ENCODE data around the gene CISD3.

CISD3 gene

DNA sequence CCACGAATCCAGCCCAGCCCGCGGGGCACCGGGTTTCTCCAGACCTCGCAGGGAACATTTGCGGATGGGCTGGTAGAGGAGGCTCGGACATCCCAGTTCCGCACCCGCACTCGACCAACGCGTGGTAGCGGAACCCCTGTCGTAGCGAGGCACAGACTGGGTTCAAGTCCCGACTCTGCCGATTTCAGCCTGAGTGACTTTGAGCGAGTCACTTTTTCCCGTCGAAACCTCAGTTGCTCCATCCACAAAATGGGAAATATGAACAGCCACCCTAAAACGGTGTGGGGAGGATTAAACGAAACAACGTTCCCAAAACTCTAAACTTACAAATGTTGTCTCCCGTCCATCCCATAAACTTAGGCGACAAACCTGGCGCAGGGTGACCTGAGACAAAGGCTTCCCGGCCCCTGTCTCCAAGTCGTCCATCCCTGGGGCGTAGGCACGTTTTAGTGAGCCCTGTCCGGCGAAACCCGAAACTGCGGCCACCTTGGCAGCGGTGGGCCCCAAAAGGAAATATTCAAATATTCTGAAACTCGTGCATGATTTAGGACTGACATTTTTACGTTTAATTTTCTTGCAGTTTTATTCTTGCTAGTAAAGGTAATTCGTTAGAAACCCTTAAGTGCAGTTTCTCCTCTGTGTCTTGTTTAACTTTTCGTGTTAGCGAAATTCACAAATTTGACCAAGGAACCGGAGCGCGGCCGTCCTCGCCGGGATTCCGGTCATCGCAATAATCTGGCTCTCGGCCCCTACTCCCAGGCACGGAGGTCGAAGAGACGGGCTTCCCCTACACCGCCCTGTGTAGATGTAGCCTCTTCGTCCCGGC lies 27.0 kb upstream of the CISD3 start:
- no peak for DNase-seq (ENCODE audit: low read depth, low spot score)
- in situ Hi-C loops (cut with HindIII; ENCODE audit: low sequenced_read_pairs): no loop called here
- TF ChIP-seq, protein P1, sequence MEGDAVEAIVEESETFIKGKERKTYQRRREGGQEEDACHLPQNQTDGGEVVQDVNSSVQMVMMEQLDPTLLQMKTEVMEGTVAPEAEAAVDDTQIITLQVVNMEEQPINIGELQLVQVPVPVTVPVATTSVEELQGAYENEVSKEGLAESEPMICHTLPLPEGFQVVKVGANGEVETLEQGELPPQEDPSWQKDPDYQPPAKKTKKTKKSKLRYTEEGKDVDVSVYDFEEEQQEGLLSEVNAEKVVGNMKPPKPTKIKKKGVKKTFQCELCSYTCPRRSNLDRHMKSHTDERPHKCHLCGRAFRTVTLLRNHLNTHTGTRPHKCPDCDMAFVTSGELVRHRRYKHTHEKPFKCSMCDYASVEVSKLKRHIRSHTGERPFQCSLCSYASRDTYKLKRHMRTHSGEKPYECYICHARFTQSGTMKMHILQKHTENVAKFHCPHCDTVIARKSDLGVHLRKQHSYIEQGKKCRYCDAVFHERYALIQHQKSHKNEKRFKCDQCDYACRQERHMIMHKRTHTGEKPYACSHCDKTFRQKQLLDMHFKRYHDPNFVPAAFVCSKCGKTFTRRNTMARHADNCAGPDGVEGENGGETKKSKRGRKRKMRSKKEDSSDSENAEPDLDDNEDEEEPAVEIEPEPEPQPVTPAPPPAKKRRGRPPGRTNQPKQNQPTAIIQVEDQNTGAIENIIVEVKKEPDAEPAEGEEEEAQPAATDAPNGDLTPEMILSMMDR (IDR thresholded peaks at IDR 0.05; ENCODE audit: low read depth, low read length): no peak
- H3K4me3 ChIP-seq (ENCODE audit: low read depth, low read length): peak overlapping the region; percentile 81

DNA sequence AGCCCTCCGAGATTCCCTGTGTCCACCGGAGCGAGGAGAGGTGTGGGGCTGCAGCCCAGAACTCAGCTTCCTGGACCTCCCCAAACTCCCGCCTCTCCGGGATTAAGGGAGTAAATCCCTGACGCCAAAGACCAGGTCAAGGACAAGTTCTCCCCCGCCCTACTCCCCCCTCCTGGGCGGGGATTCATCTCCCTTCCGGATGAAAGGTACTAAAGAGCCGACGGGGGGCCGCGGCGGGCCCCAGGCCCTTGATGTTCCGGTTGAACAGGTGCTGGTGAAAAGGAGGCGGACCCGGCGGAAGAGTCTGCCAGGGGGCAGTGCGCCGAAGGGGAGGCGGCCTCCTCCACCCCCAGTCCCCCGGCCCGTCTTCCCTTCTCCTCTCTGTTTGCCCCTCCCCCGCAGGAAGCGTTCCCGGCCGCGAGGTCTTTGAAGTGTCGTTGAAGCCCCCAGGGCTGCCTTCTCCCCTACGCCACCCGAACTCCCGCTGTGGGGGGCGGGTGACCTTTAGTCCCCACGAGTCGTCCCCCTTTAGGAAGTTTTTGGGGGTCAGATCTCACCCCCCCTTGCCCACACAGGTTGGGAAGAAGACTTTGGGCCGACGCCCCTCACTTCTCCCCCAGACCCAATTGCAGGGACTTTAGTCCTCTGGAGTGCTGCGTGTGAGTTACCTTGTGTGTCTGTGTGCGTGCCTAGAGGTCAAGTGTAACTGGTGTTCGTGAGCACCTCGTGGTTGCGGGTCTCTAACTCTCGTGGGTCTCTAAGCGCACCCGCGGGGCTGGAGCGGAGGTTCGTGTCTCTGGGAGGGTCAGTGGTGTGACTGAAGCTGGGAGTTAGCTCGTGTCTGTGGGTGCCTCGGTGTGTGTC lies 26.2 kb upstream of the CISD3 start:
- H3K4me3 ChIP-seq (ENCODE audit: low read depth, low read length): peak overlapping the region; percentile 81
- TF ChIP-seq, protein P1 (IDR thresholded peaks at IDR 0.05; ENCODE audit: low read depth, low read length): no peak
- DNase-seq (ENCODE audit: low read depth, low spot score): no peak
- in situ Hi-C loops (cut with HindIII; ENCODE audit: low sequenced_read_pairs): no loop called here

DNA sequence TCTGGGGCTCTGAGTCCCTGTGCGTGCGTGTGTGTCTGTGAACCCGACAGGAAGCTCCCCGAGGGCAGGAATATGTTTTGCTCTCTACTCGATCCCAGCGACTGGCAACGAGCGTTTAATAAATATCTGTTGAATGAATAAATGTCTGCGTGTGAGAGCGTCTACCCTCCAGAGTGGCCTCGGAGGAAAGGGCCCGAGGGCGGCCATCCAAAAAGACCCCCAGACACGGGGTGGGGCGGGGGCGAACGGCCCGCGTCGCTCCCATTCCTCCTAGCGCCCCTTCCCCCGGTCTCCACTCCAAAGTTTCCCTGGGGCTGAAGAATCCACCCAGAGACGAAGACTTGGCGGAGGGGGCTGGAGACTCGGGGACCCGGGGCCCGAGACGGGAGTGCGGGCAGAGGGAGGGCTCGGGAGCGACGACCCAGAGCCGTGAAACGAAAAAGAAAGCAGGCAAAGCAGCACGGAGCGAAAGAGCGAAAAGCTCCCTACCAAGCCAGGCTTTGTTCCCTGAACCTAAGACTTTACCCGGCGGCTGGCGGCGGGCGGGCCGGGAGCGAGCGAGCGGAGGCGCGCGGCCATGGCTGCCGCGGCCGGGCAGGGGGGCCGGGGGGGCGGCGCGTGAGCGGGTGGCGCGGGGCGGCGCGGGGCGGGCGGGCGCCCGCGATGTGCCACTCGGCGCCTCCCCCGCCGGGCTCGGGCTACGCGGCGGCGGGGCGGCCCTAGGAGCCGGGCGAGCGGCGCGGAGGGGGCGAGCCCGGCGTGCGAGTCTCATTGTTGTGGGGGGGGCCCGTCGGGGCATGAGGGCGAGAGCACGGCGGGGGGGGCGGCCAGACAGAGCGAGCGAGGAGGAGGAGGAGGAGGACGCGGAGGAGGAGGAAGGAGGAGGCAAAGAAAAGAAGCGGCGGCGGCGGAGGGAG lies 25.3 kb upstream of the CISD3 start, which contains the start of gene MLLT6:
Gene MLLT6 (plus strand): TSS at position 668 of the 917 bp plus-strand sequence. CDS start 360 bp downstream, outside the sequence.
- TF ChIP-seq, protein P1 (IDR thresholded peaks at IDR 0.05; ENCODE audit: low read depth, low read length): no peak
- H3K4me3 ChIP-seq (ENCODE audit: low read depth, low read length): peak within 1 kb of the TSS; percentile 81
- in situ Hi-C loops (cut with HindIII; ENCODE audit: low sequenced_read_pairs): no loop called here
- DNase-seq (ENCODE audit: low read depth, low spot score): peak; percentile 72

DNA sequence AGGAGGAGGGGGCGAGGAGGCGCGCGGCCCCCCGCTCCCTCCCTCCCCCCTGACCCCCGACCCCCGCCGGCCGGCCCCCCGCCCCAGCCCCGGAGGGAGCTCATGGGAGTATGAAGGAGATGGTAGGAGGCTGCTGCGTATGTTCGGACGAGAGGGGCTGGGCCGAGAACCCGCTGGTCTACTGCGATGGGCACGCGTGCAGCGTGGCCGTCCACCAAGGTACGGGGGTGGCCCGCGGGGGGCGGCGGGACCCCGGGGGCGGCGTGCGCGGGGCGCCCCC lies 24.7 kb upstream of the CISD3 start:
- in situ Hi-C loops (cut with HindIII; ENCODE audit: low sequenced_read_pairs): no loop called here
- TF ChIP-seq, protein P1 (IDR thresholded peaks at IDR 0.05; ENCODE audit: low read depth, low read length): no peak
- no peak for DNase-seq (ENCODE audit: low read depth, low spot score)
- H3K4me3 ChIP-seq (ENCODE audit: low read depth, low read length): peak overlapping the region; percentile 81

DNA sequence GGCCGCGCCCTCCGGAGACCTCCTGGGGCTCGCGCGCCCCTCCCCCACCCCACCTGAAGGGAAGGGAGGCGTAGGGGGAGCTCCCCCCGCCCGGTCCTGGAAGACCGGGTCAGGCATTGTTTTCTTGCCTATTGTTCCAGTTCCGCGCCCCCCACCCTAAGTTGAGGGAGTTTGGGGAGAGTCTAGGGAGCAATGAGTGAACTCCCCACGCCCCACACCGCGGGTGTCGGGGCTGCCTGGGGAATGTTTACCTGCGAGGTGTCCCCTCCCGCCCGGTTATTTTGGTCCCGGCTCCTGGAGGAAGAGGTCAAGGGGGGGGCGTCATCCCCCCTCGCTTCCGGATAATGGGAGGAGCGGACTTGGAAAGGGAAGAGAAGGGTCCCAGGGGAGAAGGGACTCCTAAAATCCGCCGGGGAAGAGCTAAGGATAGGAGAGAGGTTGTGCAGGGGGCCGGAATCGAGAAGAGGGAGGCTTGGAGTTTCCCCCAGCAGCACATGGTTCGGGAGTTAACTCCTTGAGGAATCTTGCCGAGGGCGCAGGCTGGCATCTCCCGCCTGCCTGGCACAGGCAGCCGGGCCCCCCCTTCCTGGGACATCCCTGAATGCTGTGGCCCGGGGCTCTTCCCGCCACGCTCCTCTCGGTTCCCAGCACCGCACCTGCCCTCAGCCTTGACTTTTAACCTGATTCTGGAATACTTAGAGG lies 24.2 kb upstream of the CISD3 start:
- in situ Hi-C loops (cut with HindIII; ENCODE audit: low sequenced_read_pairs): no loop called here
- H3K4me3 ChIP-seq (ENCODE audit: low read depth, low read length): peak overlapping the region; percentile 81
- no peak for DNase-seq (ENCODE audit: low read depth, low spot score)

More for the DNA sequence above, 24.2 kb upstream of the CISD3 start:
- TF ChIP-seq, protein P1 (IDR thresholded peaks at IDR 0.05; ENCODE audit: low read depth, low read length): no peak

All from astrocyte of the spinal cord (primary cell).